ENCODE results near the gene SIPA1L3.

- no peak for TF ChIP-seq CTCF (IDR thresholded peaks at IDR 0.05; ENCODE audit: low read depth, low read length)
- no peak for TF ChIP-seq EZH2phosphoT487 (IDR thresholded peaks at IDR 0.05; ENCODE audit: low read depth)
Measured at GRCh38 chr19:37981785-37982475, 74.9 kb downstream of the SIPA1L3 start.

Measured in OCI-LY3 (cell line).